Skin of body (tissue), 2 donors: ENCODE results near the gene NTSR1. TPM values are rescaled to one million over a fixed set of nuclear protein-coding genes. Genes with fewer than 3 reads are reported as not detected.

Experiments used
- DNase-seq: peaks from one replicate; lab custom pipeline; 2025; lab: John Stamatoyannopoulos, UW
- total RNA-seq: library from RNA; depleted of rRNA; stranded (reverse); fragments of >200 nt; gene quantifications from one replicate; pipeline ENCODE4 v1.2.3, GENCODE V29; 2014

The NTSR1 gene
- total RNA-seq, 1 donor from 2014 or later, result 0.10 TPM

DNA sequence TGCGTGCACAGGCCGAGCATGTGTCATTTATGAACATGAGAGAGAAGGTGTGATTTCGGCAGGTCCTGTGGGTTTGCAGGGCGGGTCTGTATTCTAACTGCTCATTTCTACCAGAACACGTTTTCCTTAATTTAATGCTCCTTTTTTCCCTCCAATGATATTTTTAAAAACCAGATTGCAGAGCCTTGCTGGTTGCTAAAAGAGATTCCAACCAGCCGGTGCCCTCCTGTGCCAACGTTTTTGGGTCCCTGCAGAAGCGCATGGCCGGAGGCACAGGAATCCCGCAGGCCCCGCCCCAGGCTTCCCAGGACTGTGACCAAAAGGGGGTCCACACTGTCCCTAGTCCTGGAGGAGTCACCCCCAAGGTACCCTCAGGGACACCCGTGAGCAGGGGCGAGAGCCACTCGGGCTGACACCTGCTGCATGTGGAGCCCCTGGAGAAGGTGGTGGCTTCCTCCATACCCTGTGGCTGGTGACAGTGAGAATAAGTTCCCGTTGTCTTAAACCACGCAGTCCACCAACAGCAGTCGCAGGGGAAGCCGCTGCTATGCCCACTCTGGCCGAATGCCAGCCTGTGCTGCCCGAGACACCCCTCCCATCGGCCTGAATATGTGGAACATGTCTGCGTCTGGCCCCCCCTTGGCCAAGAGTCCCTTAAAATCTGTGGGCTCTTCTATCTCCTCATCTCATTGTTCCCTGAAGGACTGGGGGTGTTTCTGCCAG, 15.7 kb upstream of the NTSR1 start:
- no peak for DNase-seq

DNA sequence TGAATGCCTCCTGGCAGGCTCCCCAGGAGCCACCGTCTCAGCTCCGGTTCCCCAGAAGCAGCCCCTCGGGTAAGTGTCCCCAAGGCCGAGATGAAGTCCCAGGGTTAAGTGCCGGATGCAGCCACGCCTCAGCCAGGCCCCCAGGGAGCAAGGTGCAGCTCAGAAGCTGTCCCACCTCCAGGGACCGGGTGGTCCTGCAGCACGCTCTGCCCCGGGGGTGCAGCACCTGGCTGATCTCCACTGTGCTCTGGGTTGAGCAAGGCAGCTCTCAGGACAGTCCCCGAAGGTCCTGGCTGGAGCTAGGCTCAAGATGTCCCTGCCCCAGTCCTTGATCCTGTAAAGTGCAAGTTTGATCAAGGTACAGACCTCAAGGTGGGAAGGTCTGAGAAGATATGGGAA, 15.1 kb upstream of the NTSR1 start:
- DNase-seq, result no peak

DNA sequence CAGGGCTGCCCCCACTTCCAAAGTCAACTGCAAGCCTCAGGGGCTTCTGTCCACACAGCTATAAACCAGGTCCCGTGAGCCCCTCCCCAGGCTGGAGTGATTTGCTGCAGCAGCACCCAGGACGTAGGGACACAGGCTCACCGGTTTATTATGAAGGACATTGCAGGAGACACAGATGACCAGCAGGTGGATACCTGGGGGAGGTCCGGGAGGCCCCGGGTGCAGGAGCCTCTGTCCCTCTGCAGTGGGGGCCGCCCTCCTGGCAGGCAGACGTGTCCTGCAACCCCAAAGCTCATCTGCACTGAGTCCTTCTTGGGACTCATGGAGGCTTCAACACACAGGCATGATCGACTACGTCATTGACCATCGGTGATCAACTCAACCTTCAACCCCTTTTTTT, 14.5 kb upstream of the NTSR1 start:
- DNase-seq, result no peak

DNA sequence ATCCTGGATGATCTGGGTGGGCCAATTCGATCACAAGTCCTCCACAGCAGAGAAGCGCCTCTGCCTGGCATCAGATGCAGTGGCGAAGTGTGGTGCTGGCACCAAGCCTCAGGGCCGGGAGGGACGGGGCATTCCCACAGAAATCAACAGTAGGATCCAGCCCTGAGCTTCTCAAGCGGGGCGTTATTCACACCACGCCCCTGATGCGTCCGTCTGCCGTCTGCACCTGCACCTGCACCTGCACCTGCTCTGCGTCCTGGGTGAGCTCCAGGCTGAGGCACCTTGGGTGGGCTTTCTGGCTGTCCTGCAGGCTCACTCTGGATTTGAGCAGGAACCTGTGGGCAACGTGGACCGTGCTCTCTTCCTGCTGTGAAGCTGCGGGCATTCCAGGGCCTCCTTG, 13.8 kb upstream of the NTSR1 start:
- DNase-seq, result no peak

DNA sequence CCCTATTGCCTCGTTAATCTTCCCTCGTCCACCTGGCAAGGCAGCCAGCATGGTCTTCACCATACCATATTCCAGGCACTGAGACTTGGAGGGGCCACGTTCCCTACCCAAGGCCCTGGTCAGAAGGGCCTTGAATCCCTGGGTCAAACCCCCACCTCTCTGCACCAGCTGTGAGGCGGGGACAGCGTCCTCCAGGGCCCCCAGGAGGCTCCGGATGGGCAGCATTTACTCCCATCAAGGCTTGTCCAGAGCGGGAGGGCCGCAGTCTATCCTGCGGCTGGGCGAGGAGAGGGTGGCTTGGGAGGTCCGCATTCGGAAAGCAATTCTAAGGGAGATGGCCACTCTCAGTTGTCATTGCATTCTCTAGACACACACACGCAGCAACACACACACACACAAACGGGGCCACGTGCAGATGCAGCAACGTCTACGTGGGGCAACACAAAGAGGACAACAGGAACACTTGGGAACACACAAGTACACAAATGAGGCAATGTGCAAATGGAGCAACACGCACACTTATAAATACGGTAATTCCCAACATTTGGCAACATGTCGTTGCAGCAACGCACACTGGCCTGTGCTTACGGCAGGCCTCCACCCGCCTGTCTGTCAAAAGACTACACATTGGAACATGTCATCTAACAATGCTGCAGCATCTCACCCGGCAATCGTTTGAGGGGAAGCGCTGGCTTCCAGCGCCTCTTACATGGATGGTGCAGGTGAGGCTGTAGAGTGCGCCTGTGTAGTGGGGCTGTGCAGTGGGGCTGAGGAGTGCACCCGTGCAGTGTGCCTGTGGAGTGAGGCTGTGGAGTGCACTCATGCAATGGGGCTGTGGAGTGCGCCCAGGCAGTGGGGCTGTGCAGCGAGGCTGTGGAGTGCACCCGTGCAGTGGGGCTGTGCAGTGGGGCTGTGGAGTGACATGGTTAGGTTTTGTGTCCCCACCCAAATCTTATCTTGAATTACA, 12.9 kb upstream of the NTSR1 start:
- no peak for DNase-seq

DNA sequence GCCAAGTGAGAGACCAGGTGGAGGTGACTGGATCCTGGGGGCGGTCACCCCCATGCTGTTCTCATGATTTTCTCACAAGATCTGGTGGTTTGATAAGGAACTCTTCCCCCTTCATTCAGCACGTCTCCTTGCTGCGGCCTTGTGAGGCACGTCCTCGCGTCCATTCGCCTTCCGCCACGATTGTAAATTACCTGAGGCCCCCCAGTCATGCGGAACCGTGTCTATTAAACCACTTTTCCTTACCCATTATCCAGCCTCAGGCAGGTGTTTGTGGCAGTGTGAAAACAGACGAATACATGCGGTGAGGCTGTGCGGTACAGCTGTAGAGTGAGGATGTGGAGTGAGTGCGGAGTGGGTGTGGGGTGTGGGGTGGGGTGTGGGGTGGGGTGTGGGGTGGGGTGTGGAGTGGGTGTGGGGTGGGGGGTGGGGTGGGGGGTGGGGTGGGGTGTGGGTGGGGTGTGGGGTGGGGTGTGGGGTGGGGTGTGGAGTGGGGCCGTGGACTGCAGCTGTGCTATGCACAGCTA, 12.1 kb upstream of the NTSR1 start:
- DNase-seq, result no peak

DNA sequence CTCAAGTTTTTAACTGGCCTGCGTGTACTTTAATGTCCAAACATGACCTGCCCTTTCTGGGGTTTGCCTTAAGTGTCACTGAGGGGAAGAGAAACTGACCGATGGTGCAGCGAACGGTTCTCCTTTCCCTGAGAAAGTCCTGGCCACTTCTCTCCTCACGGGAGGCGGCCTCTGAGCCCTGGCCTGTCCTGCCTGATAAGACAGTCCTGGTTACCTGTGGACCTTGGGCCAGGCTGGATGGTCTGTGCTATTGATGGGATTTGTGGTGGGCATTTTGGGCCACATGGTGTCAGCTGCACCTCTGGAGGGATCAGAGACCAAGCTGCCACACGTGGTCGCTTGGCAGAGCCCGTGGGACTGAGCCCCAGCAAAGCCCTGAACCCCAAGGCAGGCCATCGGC, 11.6 kb upstream of the NTSR1 start:
- DNase-seq, result no peak

DNA sequence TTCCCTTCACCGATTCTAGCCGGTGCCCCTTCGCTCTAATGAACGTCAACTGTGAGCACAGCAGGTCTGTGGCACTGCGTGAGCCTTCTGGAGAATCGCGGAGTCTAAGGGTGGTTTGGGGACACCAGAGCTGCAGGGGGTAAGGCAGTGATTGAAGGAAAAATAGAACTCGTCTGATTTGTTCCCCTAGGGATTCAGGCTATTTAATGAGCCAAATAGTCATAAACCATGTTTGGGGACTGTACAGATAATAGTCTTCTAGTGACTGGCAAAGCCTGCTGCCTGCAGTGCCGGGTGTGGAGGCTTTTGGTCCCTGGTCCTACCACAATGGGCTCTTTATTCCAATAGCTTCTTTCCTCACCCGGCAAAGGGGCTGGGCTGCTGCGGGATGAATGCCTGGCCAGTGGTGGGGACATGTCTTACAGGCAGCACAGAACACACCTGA, 11.1 kb upstream of the NTSR1 start:
- no peak for DNase-seq

DNA sequence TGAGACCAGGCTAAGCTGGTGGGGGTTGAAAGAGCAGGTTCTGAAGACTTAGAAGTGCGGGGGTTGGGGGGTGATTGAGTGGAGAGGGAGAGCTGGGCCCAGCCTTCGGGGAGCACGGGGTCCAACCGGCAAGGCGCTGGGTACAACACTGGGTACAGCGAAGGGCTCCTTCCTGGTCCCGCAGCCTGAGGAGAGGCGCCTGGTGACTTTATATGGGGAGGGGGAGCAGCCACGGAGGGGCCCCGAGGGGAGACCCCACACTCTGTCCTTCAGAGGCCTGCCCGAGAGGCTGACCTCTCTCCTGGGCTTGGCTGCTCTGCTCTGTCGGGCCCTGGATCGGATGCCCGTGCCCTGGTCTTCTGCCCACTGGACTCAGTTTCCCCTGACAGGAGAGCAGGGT, 10.4 kb upstream of the NTSR1 start:
- DNase-seq, result no peak

DNA sequence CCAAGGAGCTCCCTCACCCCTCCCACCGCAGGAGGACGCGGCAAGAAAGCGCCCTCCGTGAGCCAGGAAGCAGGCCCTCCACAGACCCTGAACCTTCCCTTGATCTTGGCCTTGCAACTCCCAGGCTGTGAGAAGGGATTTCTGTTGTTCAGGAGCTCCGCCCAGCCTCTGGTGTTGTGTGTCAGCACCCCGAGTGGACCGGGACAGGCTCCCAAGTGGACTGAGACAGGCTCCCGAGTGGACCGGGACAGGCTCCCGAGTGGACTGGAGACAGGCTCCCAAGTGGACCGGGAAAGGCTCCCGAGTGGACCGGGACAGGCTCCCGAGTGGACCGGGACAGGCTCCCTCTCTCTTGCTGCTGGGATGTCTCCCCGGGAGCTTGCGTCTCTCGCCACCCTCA, 9.3 kb upstream of the NTSR1 start:
- DNase-seq, result no peak

DNA sequence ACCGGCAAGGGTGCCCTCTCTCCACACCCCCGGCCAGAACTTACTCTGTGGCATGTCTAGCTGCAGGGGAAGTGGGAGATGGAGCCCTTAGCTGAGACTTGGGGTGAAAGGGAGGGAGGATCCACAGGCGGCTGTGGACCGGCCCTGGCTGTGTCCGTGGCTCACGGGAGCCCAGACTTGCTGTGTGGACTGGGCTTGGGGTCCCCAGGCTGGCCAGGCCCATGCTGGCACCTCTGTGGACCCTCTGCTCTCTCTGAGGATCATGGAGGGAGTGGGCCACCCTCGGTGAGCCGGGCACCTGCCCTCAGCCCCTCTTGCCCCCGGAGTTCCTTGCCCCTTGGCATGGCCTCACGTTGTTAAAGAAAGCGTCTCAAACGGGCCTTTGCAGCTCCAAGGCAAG, 8.9 kb upstream of the NTSR1 start:
- DNase-seq, result no peak

DNA sequence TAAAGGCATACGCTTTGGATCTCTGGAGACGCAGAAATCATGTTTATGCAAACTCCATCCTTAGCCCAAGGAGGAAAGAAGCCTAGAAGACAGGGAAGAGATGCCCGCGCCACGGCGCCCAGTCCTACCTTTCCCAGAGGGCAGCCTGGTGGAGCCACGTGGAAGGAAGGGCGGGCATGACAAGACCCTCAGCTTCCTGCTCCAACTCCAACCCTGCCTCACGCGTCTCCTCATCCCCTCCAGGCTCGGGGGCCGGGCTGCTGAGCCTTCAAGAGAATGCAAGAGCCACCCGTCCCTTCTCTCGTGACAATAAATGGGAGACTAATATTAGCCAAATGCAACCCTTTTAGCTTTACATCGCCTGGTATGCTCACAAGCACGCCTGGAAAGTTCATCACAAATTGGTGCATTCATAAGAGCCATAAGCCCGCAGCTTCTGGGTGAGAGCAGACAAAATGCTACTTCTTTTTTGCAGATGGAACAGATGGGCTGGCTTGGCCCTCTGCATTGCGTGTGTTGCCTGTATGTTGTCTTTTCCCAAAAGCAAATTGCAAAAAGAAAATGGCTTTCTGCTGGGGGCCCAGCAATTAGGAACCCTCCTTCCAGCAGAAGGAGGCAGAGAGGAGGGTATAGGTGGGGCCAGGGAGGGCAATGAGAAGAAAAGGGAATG, 8.2 kb upstream of the NTSR1 start:
- peak; percentile 6 for DNase-seq

DNA sequence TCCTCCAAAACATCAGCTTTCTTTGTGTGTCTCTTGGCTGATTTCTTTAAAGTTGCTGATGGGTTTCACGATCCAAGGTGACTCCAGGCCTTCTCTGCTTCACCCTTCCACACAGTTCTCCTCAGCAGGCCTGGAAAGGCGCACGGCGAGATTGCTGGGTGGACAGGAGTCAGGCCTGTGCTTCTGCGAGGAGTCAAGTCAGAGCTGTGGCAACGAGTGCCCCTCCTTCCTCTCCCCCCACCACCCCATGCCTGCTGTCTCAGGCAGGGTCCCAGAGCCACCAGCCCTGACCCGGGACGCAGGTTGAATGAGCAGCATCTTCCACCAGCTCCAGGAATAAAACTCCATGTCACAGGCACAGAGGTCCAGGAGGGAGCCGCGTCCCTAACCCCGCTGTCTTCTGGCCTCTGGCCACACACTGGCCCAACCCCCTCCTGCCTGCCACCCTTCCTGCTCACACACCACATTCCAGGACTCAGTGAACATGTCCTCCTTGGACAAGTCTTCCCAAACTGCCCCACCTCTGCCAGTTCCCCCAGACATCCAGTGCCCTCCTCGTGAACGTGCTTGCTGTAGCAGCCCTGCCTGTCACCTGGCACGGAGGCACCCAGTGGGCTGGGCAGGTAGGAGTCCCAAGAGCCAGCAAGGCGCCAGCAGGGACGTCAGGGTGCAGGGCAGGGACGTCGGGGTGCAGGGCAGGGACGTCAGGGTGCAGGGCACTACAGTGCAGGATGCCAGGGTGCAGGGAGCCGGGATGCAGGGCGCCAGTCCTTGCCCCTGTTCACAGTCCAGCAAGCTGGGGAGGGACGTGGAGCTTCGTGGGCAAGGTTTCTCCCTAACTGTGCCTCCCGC, 7.2 kb upstream of the NTSR1 start:
- DNase-seq, result no peak

DNA sequence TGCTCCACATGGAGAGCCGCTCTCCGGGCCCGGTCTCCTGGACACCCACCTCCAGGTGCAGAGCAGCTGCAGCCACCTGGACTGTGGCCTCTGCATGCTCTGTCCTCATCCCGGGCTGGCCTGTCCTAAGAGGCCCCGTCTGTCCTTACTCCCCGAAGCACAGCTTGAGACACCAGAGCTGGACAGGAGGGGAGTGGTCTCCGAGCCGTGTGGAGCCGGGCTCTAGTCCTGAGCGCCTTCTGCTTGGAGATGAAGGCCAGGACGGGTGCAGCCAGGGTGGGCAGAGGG, 6.7 kb upstream of the NTSR1 start:
- no peak for DNase-seq

DNA sequence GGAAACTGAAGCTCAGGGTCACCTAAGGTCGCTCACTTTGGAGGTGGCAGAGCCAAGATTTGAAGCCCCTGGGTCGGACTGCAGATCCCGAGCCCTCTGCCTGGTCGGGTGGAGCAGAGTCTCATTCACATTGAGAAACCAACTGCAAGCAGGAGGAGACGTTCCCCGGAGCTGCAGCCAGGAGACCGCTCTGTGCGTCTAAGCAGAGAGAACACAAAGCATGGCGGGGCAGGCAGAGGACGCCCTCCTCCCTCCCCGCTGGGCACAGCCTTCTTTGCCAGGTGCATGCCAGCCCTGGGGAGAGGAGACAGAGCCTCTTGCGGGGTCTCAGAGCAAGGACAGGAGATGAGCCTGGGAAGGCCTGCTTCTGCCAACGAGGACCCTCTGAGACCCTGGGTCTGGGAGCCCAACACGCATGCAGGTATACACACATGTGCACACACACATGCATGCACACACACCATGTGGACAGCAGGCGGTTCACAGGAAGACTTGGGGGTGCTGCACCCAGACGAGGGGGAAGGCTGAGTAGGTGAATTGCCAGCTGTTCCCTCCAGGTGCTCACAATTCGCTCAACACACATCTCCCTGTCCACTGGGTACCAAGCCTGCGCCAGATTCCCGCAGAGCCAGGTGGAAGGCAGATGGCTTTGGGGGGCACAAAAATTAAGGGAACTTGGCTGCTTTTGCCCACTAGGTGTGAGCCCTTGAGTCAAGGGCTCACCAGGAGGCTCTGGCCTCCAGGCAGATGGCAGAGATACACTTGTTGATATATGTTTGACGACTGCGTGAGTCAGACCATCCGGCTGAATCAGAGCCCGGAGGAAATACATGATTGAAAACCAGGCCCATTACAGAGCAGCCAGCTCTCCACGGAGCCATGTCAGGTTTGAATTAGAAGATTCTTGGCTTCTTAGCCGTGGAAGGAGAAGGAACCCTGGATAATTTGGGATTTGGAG, 5.5 kb upstream of the NTSR1 start:
- peak; percentile 18 for DNase-seq

DNA sequence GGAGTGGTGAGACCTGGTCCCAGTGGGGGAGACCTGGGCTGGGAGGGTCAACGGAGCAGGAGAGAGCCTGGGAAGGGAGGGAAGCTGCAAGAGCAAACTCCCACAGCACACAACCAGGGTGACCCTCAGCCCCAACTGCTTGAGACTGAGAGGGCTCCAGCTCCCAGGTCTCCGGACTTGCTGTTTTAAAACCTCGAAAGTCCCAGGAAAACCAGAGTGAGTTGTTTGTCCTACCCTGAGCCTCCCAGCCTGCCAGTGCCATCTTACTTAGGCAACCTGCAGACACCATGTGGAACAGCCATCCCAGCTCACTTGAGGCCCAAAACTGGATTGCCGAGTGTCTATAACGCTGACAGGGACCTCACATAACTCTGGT, 4.8 kb upstream of the NTSR1 start:
- no peak for DNase-seq

DNA sequence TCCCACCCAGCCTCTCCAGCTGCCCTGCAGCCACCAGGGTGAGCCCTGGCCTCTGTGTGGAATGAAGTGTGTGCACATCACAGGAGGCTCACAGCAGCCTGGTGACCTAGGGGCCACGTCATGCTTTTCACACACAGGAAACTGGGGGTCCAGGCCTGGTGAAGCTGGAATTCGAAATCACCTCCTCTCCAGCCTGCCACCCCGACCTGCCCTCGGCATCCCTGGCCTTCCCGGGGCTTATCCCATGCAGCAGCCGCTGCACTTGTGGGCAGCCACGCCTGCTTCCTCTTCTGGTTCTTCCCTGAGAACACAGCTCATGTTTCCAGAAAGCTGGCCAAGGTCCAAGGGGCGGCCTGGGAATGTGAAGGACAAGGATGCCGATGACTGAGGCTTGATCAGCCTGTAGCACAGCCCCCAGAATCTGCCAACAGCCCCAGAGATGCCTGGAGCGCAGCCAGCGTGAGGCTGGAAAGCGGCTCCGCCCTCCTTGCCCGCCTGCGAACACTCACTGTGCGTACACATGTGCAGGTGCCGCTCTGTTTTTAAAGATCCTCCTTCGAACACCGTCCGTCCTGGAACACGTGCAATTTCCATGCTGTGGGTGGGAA, 4.2 kb upstream of the NTSR1 start:
- peak; percentile 84 for DNase-seq

DNA sequence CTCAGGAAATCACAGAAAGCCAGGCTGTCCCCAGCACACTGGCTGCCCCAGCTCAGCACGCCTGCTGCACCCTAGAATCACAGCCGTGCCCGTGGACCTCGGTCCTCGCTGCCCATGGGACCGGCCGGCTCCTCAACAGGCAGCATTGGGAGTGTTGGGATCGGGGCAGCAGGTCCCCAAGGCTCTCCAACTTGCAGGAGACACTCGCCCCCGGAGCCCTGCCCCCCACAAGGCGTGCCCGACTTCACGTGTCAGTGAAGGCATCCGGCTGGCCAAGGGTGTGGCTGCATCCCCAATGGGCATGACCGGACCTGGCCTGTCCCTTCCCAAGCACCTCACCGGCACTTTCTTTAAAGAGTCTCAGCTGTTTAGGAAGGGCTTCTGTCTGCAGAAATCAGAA, 3.0 kb upstream of the NTSR1 start:
- no peak for DNase-seq

DNA sequence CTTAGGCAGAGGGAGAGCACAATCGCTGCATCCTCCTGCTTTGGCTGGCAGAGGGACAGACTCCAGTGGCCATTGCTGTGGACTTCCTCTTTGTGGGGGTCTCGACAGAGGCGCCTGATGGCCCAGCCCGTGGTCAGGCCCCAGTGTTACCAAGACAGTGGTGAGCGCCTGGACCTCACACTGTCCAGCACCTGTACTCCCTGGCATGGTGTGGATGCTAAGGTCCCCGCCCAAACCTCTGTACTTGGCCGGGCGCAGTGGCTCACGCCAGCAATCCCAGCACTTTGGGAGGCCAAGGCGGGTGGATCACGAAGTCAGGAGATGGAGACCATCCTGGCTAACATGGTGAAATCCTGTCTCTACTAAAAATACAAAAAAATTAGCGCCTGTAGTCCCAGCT, 2.3 kb upstream of the NTSR1 start:
- no peak for DNase-seq

DNA sequence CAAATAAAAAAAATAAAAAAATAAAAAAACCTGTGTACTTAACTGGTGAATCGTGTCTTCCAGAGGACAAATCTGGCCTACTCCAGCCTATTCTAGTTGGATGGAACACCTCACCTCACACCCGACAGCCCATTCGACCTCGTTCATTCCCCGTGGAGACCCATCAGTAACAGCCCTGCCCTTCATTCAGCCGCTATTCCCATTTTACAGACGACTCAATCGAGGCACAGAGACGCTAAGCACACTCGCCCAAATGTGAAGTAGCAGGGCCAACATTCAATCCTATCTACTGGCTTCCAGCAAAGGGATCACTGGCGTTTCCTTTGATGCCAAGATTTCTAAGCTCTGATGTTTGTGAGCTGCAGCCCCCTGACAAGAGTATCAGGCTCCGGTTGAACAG, 1.8 kb upstream of the NTSR1 start:
- DNase-seq, result no peak
